Pancreas (tissue), 10 donors: ENCODE data around the gene SPN. TPM values are rescaled to one million over a fixed set of nuclear protein-coding genes. Genes with fewer than 3 reads are reported as not detected.

Source experiments
- ATAC-seq, 4 donors: fragments of 200-7000 bp; cut with Tn5 transposase; one replicate each; pipeline versions ENCODE4 v1.8.0 to v1.9.1; 2020; ENCODE audit warnings: mild to moderate bottlenecking in 4 of 4, moderate library complexity in 4 of 4
- DNase-seq, 6 donors: peaks; one replicate each; pipeline ENCODE4 v3.0.0-alpha.2; 2020
- FAIRE-seq: peaks from 2 replicates; lab custom pipeline; 2012; peaks lifted over from hg19 to GRCh38; lab: Jason Lieb, UNC
- H3K27ac ChIP-seq, 4 donors: fragments of 200-600 bp; sonication (generic); 1 replicate in 3 of 4; 2 replicates in 1 of 4; pipeline versions ENCODE4 v1.5.0 to v1.8.0; 2020
- H3K27me3 ChIP-seq, 4 donors: fragments of 200-600 bp; one replicate each; pipeline ENCODE4 v1.8.0; 2021
- H3K36me3 ChIP-seq, 3 donors: fragments of 200-600 bp; sonication (generic) in 1 of 3; one replicate each; pipeline versions ENCODE4 v1.5.0 to v1.8.0; 2020 to 2021
- H3K4me1 ChIP-seq, 3 donors: fragments of 200-600 bp; one replicate each; pipeline ENCODE4 v1.8.0; 2021
- H3K4me3 ChIP-seq, 4 donors: fragments of 200-600 bp; sonication (generic) in 2 of 4; one replicate each; pipeline versions ENCODE4 v1.5.0 to v1.8.0; 2020 to 2021
- H3K9me3 ChIP-seq, 4 donors: fragments of 200-600 bp; one replicate each; pipeline ENCODE4 v1.8.0; 2021
- WGBS, 2 donors: extraction: QIAGEN DNeasy Blood & Tissue Kit; methylation state at CpG; one replicate each; pipeline ENCODE4 v1.1.7; 2013; 5-methylcytosine and 5-hydroxymethylcytosine counted together
- intact Hi-C, 3 donors: fragments of 100-400 bp; cut with DNase I; formaldehyde crosslinking; loops; one replicate each; pipeline versions ENCODE4 v1.11.1 to v1.14.2; 2022
- polyA plus RNA-seq, 2 donors: library from polyadenylated mRNA; stranded (reverse); fragments of 200-250 nt; gene quantifications; one replicate each; pipeline ENCODE4 v1.2.3, GENCODE V29; 2013
- total RNA-seq, 6 donors: library from RNA; stranded (reverse); fragmentation: NEBNext Ultra II Directional in 4 of 6; extraction: Animal tissue kit (Norgen Biotek cat#: 25700) in 4 of 6; gene quantifications; one replicate each; pipeline versions ENCODE4 v1.2.1 to v1.2.4, GENCODE V29; 2021 to 2023
- TF ChIP-seq, protein P1 (sequence below), 4 donors: fragments of 200-600 bp; sonication (generic) in 3 of 4; IDR thresholded peaks; one replicate each; pipeline versions ENCODE4 v1.5.0 to v1.8.0; 2021; ENCODE audit warnings: antibody characterized with exemption in 4 of 4
- donor health status: healthy with polysubstance abuse.
- donor health status: DM: no; HTN: no; CAD: no; lungs with moderate emphysema.
- donor health status: DM: no; HTN: no; CAD: no.
- donor health status: control.
- donor health status: control.
- donor health status: Bipolar disorder and iron deficiency.
- donor health status: DM: yes; HTN: yes; CAD: no.
- donor health status: DM: no; HTN: no; CAD: no.
- donor health status: DM: no; HTN: no; CAD: no.
- donor health status: DM: yes; HTN: yes; CAD: no.

The SPN gene
- total and polyA plus RNA-seq, 8 donors = 0.16 to 6.4 (median 0.68) TPM

DNA sequence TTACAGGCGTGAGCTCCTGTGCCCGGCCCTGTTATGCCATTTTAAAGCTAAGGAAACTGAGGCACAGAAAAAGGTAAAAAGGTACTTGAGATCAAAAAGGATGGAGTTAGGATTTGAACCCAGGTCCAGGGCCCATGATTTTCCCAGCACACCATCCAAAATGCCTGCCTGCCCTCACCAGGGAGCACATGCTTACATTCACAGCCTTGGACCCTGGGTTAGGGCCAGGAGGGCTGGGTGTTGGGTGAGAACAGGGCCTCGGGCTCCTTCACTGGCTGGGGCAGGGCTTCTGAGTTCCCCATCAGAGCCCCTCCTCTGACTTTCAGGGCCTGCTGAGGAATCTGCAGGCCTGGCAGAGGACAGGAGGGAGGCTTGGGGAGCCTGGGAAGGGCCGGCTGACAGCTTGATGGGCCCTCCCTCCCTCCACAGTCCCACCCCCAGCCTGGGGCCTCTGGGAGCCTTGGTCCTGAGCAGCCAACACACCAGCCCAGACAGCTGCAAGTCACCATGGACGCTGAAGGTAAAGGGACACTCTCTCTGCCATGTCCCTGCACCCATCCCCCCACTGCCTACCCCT is 15.7 kb downstream of the SPN start, which contains the start of gene QPRT:
TSS of gene QPRT (plus strand) at position 490 of the 577 bp plus-strand sequence. CDS start at position 508, 18 bp downstream.
- intact Hi-C loops = no loop called here
- Histone ChIP-seq H3K4me1 (peaks cover 0 to 3% (median 0%) of the 10 kb centered on the region in 3 donors), H3K27me3 (no peaks in the 10 kb centered on the region), H3K4me3 (peak within 1 kb of the TSS; percentile 24 to 49 (median 38)), H3K27ac (peak within 1 kb of the TSS in 3 of 4 donors; percentile 22 to 66 (median 65)), H3K36me3 (no peaks in the 10 kb centered on the region), H3K9me3 (no peaks in the 10 kb centered on the region)
- FAIRE-seq = no peak
- peak; percentile 85 to 91 (median 87) for ATAC-seq
- 49% methylated on average over 5 of the region's 5 CpGs for WGBS, 2 donors
- peak; percentile 66 to 86 (median 74) for DNase-seq
- TF ChIP-seq, protein P1, sequence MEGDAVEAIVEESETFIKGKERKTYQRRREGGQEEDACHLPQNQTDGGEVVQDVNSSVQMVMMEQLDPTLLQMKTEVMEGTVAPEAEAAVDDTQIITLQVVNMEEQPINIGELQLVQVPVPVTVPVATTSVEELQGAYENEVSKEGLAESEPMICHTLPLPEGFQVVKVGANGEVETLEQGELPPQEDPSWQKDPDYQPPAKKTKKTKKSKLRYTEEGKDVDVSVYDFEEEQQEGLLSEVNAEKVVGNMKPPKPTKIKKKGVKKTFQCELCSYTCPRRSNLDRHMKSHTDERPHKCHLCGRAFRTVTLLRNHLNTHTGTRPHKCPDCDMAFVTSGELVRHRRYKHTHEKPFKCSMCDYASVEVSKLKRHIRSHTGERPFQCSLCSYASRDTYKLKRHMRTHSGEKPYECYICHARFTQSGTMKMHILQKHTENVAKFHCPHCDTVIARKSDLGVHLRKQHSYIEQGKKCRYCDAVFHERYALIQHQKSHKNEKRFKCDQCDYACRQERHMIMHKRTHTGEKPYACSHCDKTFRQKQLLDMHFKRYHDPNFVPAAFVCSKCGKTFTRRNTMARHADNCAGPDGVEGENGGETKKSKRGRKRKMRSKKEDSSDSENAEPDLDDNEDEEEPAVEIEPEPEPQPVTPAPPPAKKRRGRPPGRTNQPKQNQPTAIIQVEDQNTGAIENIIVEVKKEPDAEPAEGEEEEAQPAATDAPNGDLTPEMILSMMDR (IDR thresholded peaks at IDR 0.05) = no peak

DNA sequence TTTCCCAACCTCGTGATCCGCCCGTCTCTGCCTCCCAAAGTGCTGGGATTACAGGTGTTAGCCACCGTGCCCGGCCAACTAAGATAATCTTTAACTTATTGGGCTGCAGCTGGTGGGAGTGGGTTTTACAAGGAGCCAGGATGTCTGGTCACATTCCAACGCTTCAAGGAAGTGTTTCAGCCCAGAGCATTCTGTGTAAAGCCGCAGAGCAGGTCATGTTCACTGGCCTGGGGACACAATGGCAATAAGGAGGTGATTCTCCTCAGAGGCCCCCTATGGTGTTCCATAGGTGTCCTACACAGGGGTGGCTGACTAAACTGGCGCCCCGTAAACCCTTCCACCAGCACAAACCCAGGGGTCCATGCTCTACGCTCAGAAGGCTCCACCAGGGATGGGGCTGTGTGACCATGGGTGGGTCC is 17.1 kb downstream of the SPN start:
- WGBS, 2 donors = 43 to 44% methylated on average over 10 of the region's 10 CpGs
- peak overlapping the region in 2 of 4 donors; percentile 49 for H3K4me3 ChIP-seq
- no peaks in the 10 kb centered on the region for H3K27me3 ChIP-seq
- FAIRE-seq (no peak), ATAC-seq (peak in 1 of 4 donors; percentile 10), DNase-seq (no peak)
- H3K36me3 ChIP-seq = no peaks in the 10 kb centered on the region
- TF ChIP-seq, protein P1 (IDR thresholded peaks at IDR 0.05) = no peak
- H3K4me1 ChIP-seq = peaks cover 0 to 3% (median 0%) of the 10 kb centered on the region in 3 donors
- H3K27ac ChIP-seq = no peak overlapping the region
- H3K9me3 ChIP-seq = no peaks in the 10 kb centered on the region
- intact Hi-C loops = no loop called here

DNA sequence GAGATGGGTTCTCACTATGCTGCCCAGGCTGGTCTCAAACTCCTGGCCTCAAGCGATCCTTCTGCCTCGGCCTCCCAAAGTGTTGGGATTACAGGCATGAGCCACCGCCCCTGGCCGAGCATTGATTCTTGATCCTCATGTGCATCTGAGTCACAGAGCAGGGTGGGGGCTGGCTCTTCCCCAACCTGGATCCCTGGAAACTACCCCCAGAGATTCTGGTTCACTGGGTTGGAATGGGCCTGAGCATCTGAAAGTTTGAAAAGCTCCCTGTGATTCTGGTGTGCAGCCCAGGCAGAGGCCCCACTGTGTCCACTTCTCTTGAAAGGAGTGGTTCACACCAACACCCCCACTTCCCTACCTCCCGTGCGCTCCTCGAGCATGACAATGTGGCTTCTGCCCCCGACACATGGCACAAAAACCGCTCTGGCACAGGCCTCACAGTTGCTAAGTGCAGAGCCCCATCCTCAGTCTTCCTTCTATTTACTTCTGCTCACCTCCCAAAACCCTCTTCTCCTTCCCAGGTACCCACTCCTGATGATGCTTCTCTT is 20.6 kb downstream of the SPN start:
- no peaks in the 10 kb centered on the region for H3K36me3 ChIP-seq
- intact Hi-C loops = no loop called here
- FAIRE-seq (no peak), ATAC-seq (no peak), DNase-seq (no peak)
- H3K27me3 ChIP-seq = no peaks in the 10 kb centered on the region
- H3K4me1 ChIP-seq = peaks cover 0 to 3% (median 0%) of the 10 kb centered on the region in 3 donors
- no peaks in the 10 kb centered on the region for H3K9me3 ChIP-seq
- TF ChIP-seq, protein P1 (IDR thresholded peaks at IDR 0.05) = no peak
- 95 to 96% methylated on average over 9 of the region's 9 CpGs for WGBS, 2 donors
- no peak overlapping the region for H3K4me3 ChIP-seq
- no peak overlapping the region for H3K27ac ChIP-seq

DNA sequence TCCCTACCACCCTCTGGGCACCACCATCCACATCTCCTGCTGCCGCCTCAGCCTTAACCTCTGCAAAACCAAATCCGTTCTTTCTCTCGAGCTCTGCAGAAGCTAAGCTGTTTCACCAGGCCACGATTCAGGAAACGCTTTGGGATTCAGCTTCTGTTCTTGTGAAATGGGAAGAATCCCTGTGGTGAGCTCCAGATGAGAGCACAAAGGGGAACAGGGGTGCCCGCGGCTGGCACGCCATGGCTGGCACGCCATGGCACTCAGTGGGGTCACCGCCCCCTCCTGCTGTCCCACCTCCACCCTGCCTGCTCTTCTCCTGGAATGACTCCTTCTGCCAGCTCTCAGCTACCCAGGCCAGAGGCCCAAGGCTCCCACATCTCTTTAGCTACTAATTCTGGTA is 21.6 kb downstream of the SPN start:
- H3K9me3 ChIP-seq = no peaks in the 10 kb centered on the region
- H3K27me3 ChIP-seq = no peaks in the 10 kb centered on the region
- WGBS, 2 donors = 86 to 93% methylated on average over 10 of the region's 10 CpGs
- peaks cover 0 to 3% (median 0%) of the 10 kb centered on the region in 3 donors for H3K4me1 ChIP-seq
- intact Hi-C loops = no loop called here
- ATAC-seq = no peak
- TF ChIP-seq, protein P1 (IDR thresholded peaks at IDR 0.05) = no peak
- no peak for FAIRE-seq
- H3K4me3 ChIP-seq = no peak overlapping the region
- H3K27ac ChIP-seq = no peak overlapping the region
- H3K36me3 ChIP-seq = no peaks in the 10 kb centered on the region
- no peak for DNase-seq
